Psoas muscle (tissue), 8 donors: Measurements from ENCODE around the gene MASP2. TPM values are rescaled to one million over a fixed set of nuclear protein-coding genes. Genes with fewer than 3 reads are reported as not detected.

ENCODE experiments used
- ATAC-seq, 4 donors: fragments of 200-7000 bp; cut with Tn5 transposase; one replicate each; pipeline ENCODE4 v1.9.1; 2020; ENCODE audit warnings: moderate library complexity in 3 of 4, mild to moderate bottlenecking in 2 of 4
- DNase-seq, 2 donors: peaks; one replicate each; pipeline ENCODE4 v3.0.0-alpha.2; 2020
- H3K27ac ChIP-seq: fragments of 200-600 bp; one replicate; pipeline ENCODE4 v1.8.0; 2022
- H3K27me3 ChIP-seq, 3 donors: fragments of 200-600 bp in 1 of 3; one replicate each; pipeline versions ENCODE4 v1.6.1 to v1.8.0; 2013 to 2022; ENCODE audit warnings: low read length in 2 of 3, mild to moderate bottlenecking in 2 of 3, moderate library complexity in 1 of 3; ENCODE audit not compliant: insufficient read depth in 3 of 3
- H3K36me3 ChIP-seq, 2 donors: fragments of 200-600 bp in 1 of 2; one replicate each; pipeline versions ENCODE4 v1.6.1 to v1.8.0; 2013 to 2022; ENCODE audit warnings: low read depth in 1 of 2, mild to moderate bottlenecking in 1 of 2, moderate library complexity in 1 of 2; ENCODE audit not compliant: insufficient read depth in 1 of 2
- H3K4me1 ChIP-seq: fragments of 200-600 bp; one replicate; pipeline ENCODE4 v1.8.0; 2022
- H3K4me3 ChIP-seq: fragments of 200-600 bp; one replicate; pipeline ENCODE4 v1.8.0; 2022; ENCODE audit warnings: mild to moderate bottlenecking
- H3K9me3 ChIP-seq: fragments of 200-600 bp; one replicate; pipeline ENCODE4 v1.8.0; 2022
- WGBS, 3 donors: extraction: QIAGEN DNeasy Blood & Tissue Kit; methylation state at CpG; one replicate each; pipeline versions ENCODE4 v1.1.6 to v1.1.7; 2013; 5-methylcytosine and 5-hydroxymethylcytosine counted together
- intact Hi-C, 2 donors: fragments of 100-400 bp; cut with DNase I; formaldehyde crosslinking; loops; one replicate each; pipeline versions ENCODE4 v1.11.0 to v1.14.2; 2022
- polyA plus RNA-seq, 3 donors: library from polyadenylated mRNA; stranded (reverse); fragments of 200-250 nt; gene quantifications; one replicate each; pipeline ENCODE4 v1.2.3, GENCODE V29; 2013
- total RNA-seq, 4 donors: library from RNA; stranded (reverse); fragmentation: NEBNext Ultra II Directional in 2 of 4; extraction: Animal tissue kit (Norgen Biotek cat#: 25700) in 2 of 4; gene quantifications; one replicate each; pipeline versions ENCODE4 v1.2.1 to v1.2.4, GENCODE V29; 2021 to 2023
- TF ChIP-seq, protein P1 (sequence below): fragments of 200-600 bp; IDR thresholded peaks from one replicate; pipeline ENCODE4 v1.8.0; 2022; ENCODE audit warnings: antibody characterized with exemption
- donor health status: healthy with polysubstance abuse.
- donor health status: DM: no; HTN: no; CAD: no; lungs with moderate emphysema.
- donor health status: Bipolar disorder and iron deficiency.
- donor health status: healthy.
- donor health status: DM: yes; HTN: yes; CAD: no.
- donor health status: DM: no; HTN: no; CAD: no.
- donor health status: DM: no; HTN: no; CAD: no.
- donor health status: DM: yes; HTN: yes; CAD: no.

The MASP2 gene
- total and polyA plus RNA-seq, 7 donors, result 0.03 TPM; not detected in 6

DNA sequence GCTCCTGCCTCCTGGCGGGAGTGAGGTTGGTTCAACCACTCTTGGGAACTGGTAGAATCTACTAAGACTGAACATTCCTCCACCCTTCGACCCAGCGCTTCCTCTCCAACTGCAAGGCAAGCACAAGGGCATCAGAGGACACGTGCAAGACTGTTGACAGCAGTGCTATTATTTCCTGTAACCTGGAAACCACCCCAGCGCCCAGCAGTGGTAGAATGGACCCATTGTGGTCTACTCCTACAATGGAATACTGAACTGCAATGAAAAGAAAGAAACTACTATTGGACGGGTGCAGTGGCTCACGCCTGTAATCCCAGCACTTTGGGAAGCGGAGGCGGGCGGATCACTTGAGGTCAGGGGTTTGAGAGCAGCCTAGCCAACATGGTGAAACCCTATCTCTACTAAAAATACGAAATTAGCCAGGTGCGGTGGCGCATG lies 67.5 kb downstream of the MASP2 start:
- TF ChIP-seq, protein P1, sequence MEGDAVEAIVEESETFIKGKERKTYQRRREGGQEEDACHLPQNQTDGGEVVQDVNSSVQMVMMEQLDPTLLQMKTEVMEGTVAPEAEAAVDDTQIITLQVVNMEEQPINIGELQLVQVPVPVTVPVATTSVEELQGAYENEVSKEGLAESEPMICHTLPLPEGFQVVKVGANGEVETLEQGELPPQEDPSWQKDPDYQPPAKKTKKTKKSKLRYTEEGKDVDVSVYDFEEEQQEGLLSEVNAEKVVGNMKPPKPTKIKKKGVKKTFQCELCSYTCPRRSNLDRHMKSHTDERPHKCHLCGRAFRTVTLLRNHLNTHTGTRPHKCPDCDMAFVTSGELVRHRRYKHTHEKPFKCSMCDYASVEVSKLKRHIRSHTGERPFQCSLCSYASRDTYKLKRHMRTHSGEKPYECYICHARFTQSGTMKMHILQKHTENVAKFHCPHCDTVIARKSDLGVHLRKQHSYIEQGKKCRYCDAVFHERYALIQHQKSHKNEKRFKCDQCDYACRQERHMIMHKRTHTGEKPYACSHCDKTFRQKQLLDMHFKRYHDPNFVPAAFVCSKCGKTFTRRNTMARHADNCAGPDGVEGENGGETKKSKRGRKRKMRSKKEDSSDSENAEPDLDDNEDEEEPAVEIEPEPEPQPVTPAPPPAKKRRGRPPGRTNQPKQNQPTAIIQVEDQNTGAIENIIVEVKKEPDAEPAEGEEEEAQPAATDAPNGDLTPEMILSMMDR, result no peak
- Histone ChIP-seq H3K36me3 (no peaks in the 10 kb centered on the region), H3K9me3 (no peaks in the 10 kb centered on the region), H3K4me1 (peaks cover 40% of the 10 kb centered on the region), H3K27me3 (no peaks in the 10 kb centered on the region), H3K4me3 (peak overlapping the region; percentile 55), H3K27ac (peak overlapping the region; percentile 77)
- WGBS, 3 donors, result 13 to 25% (median 20%) methylated on average over 13 of the region's 13 CpGs
- ATAC-seq (peak; percentile 40 to 56 (median 53)), DNase-seq (peak; percentile 46 to 73)
- intact Hi-C loops, result no loop called here

DNA sequence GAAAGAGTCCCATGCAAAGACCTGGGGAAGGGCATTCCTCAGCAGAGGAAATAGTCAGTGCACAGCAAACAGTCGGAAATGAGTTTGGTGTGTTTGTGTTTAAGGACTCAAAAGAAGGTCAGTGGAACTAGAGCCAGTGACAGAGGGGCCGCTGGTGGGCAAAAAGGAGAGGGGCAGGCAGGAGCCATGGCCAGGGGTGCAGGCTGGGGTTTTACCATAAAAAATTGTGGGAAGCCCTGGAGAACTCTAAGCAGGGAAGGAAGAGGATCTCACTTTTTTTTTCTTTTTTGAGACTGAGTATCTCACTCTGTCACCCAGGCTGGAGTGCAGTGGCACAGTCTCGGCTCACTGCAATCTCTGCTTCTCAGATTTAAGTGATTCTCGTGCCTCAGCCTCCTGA lies 68.3 kb downstream of the MASP2 start:
- 44 to 72% (median 48%) methylated on average over 4 of the region's 4 CpGs for WGBS, 3 donors
- peaks cover 46% of the 10 kb centered on the region for H3K4me1 ChIP-seq
- ATAC-seq, result no peak

More for the DNA sequence above, 68.3 kb downstream of the MASP2 start:
- no peaks in the 10 kb centered on the region for H3K36me3 ChIP-seq
- peak overlapping the region; percentile 77 for H3K27ac ChIP-seq
- no peaks in the 10 kb centered on the region for H3K9me3 ChIP-seq
- intact Hi-C loops, result no loop called here
- DNase-seq, result no peak
- TF ChIP-seq, protein P1, result no peak
- no peaks in the 10 kb centered on the region for H3K27me3 ChIP-seq
- H3K4me3 ChIP-seq, result no peak overlapping the region

Other genes starting within 250 kb of the MASP2 start
- 100 to 1,000 TPM in 2 of 4 donors, 10 to 100 TPM in 2; 91.8 to 132 (median 103) TPM for gene TARDBP, start 34.6 kb downstream of the MASP2 start, total RNA-seq
- gene TARDBP, start 34.6 kb downstream of the MASP2 start, polyA plus RNA-seq, result 100 to 1,000 TPM; 183 to 387 (median 258) TPM
- gene SRM, start 12.8 kb upstream of the MASP2 start, total RNA-seq, result 100 to 1,000 TPM in 1 of 4 donors, 10 to 100 TPM in 3; 60.4 to 106 (median 74.9) TPM
- gene SRM, start 12.8 kb upstream of the MASP2 start, polyA plus RNA-seq, result 100 to 1,000 TPM in 1 of 3 donors, 10 to 100 TPM in 2; 69.6 to 163 (median 79.3) TPM
- gene EXOSC10, start 52.6 kb upstream of the MASP2 start, total RNA-seq, result 10 to 100 TPM; 16.3 to 34.8 (median 25.7) TPM
- gene EXOSC10, start 52.6 kb upstream of the MASP2 start, polyA plus RNA-seq, result 10 to 100 TPM; 25.7 to 39.1 (median 30.8) TPM
- gene ANGPTL7, start 142.1 kb upstream of the MASP2 start, total RNA-seq, result 1 to 10 TPM in 1 of 4 donors, under 1 TPM in 3; 0.10 to 1.4 (median 0.40) TPM
- gene ANGPTL7, start 142.1 kb upstream of the MASP2 start, polyA plus RNA-seq, result 1 to 10 TPM in 1 of 3 donors, under 1 TPM in 2; 0.83 to 1.6 (median 0.89) TPM
- gene MTOR, start 215.3 kb upstream of the MASP2 start, total RNA-seq, result 10 to 100 TPM; 35.0 to 50.8 (median 47.1) TPM
- gene MTOR, start 215.3 kb upstream of the MASP2 start, polyA plus RNA-seq, result 10 to 100 TPM; 24.0 to 44.0 (median 33.7) TPM
- 10 to 100 TPM; 21.9 to 29.4 (median 26.7) TPM for gene UBIAD1, start 226.0 kb upstream of the MASP2 start, total RNA-seq
- gene UBIAD1, start 226.0 kb upstream of the MASP2 start, polyA plus RNA-seq, result 10 to 100 TPM; 19.0 to 28.3 (median 24.4) TPM